ENCODE data around the gene RBMX2.

Gene RBMX2

DNA sequence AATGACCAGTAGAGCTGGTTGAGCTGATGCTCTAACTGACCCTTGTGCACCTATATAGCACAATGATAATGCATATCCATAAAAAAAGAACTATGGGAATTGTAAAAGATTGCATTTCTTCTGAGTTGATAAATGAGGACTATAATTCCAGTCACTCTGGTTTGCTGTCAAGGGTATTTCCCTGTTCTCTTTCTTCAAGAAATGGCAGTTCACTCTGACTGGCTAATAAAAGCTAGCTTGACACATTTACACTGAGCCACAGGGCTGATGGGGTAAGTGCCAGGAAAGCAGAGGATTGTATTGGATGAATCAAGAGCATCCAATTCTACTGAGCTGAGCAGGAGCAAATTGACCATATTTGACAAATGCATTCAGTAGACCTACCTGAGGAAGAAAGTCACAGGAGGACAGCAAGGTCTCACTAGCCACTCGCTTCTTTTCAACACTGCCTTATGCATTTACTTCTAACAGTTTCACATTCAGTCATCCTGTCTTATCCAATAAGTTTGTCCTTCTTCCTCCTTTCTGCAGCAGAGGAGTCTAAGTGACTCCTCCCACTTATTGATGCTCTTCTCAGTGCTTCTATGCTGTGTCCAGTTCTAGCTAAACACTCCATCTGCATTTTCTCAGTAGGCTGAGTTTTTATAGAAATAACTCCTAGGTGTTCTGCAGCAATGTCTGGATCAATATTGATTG is 43.0 kb downstream of the RBMX2 start:
- FAIRE-seq = no peak
- no peak for DNase-seq (ENCODE audit: low spot score)

- FAIRE-seq (no peak), DNase-seq (ENCODE audit: low spot score) (no peak)
Measured at GRCh38 chrX:130446974-130447373, 45.2 kb downstream of the RBMX2 start.

All from urothelium cell line (cell line).